ENCODE measurements around the gene GPC6. TPM values are rescaled to one million over a fixed set of nuclear protein-coding genes. Genes with fewer than 3 reads are reported as not detected.

The GPC6 gene
- total and polyA plus RNA-seq, 9 of the 15 experiments (the other 6 are each of a cell fraction or from before 2014, with no cell fraction given) = under 0.01 to 0.20 (median 0.01) TPM; not detected in 4

- in situ Hi-C loops (cut with MboI) (no loop called here), intact Hi-C loops (cut with micrococcal nuclease) (no loop called here)
- no peak for TF ChIP-seq KLF10 (CRISPR knock-in tag; IDR thresholded peaks at IDR 0.05)
- TF ChIP-seq C11orf30 (IDR thresholded peaks at IDR 0.05; ENCODE audit: low read depth) = no peak
- TF ChIP-seq ZNF77 (CRISPR knock-in tag; IDR thresholded peaks at IDR 0.05) = no peak
- TF ChIP-seq FOXA3 (CRISPR knock-in tag; conservative IDR thresholded peaks at IDR 0.05 in 1 of 2, IDR thresholded peaks at IDR 0.05 in 1 of 2) = no peak
- no peak for TF ChIP-seq TCF3 (CRISPR knock-in tag; IDR thresholded peaks at IDR 0.05)
- no peak for TF ChIP-seq MEF2D (tag; conservative IDR thresholded peaks at IDR 0.05; ENCODE audit: low read depth)
- no peaks in the 10 kb centered on the region for H4K20me1 ChIP-seq (replicated peaks; ENCODE audit: control insufficient read depth, insufficient read depth, low read length)
- H3K4me3 ChIP-seq = no peak overlapping the region
- no TSS peak for BruUV-seq (replicated peaks)
- no peaks in the 10 kb centered on the region for H3K9me3 ChIP-seq (replicated peaks; ENCODE audit: control insufficient read depth, insufficient read depth, low read depth, low read length)
- no peak for DNase-seq (ENCODE audit: extremely low read depth in 1 of 4, low spot score in 3 of 4)
- no peak overlapping the region for H2AFZ ChIP-seq (ENCODE audit: low read depth, low read length)
- no peaks in the 10 kb centered on the region for H3K9me1 ChIP-seq (ENCODE audit: control insufficient read depth, insufficient read depth, low read length)
- ATAC-seq = no peak
- ChIA-PET POLR2A (no interaction called here), CTCF (ENCODE audit: low intra/inter-chr PET ratio) (no interaction called here)
- no peak overlapping the region for H3K4me2 ChIP-seq (ENCODE audit: insufficient read depth, low read length)
- H3K36me3 ChIP-seq (ENCODE audit: control insufficient read depth, insufficient read depth, low read length) = no peaks in the 10 kb centered on the region
- no peaks in the 10 kb centered on the region for H3K79me2 ChIP-seq (ENCODE audit: control insufficient read depth, insufficient read depth, low read length)
- H3K27me3 ChIP-seq (ENCODE audit: control insufficient read depth in 2 of 2, insufficient read depth in 2 of 2, low read length in 2 of 2) = no peaks in the 10 kb centered on the region
- no peak for FAIRE-seq
- no peak overlapping the region for H3K9ac ChIP-seq (ENCODE audit: insufficient read depth in 1 of 2, low read depth in 2 of 2, low read length in 2 of 2)
- 0% methylated on average over 3 of the region's 3 CpGs for WGBS (ENCODE audit: insufficient coverage, low coverage, missing lambda C conversion rate)
- no peak overlapping the region for H3K27ac ChIP-seq (ENCODE audit: extremely low read depth, low read depth, low read length)
- H3K4me1 ChIP-seq (replicated peaks in 1 of 2; ENCODE audit: control insufficient read depth in 2 of 2, insufficient read depth in 2 of 2, low read length in 2 of 2) = no peaks in the 10 kb centered on the region
Measured at GRCh38 chr13:93794197-93794885, 567.7 kb downstream of the GPC6 start.

- intact Hi-C loops (cut with micrococcal nuclease) (no loop called here), in situ Hi-C loops (cut with MboI) (no loop called here)
- Histone ChIP-seq H3K4me2 (ENCODE audit: insufficient read depth, low read length) (no peak overlapping the region), H3K9me3 (replicated peaks; ENCODE audit: control insufficient read depth, insufficient read depth, low read depth, low read length) (no peaks in the 10 kb centered on the region), H4K20me1 (replicated peaks; ENCODE audit: control insufficient read depth, insufficient read depth, low read length) (no peaks in the 10 kb centered on the region), H3K4me3 (no peak overlapping the region), H3K79me2 (ENCODE audit: control insufficient read depth, insufficient read depth, low read length) (no peaks in the 10 kb centered on the region), H3K9ac (ENCODE audit: insufficient read depth in 1 of 2, low read depth in 2 of 2, low read length in 2 of 2) (no peak overlapping the region), H3K27me3 (ENCODE audit: control insufficient read depth in 2 of 2, insufficient read depth in 2 of 2, low read length in 2 of 2) (no peaks in the 10 kb centered on the region), H3K36me3 (ENCODE audit: control insufficient read depth, insufficient read depth, low read length) (no peaks in the 10 kb centered on the region), H3K27ac (ENCODE audit: extremely low read depth, low read depth, low read length) (no peak overlapping the region), H3K4me1 (replicated peaks in 1 of 2; ENCODE audit: control insufficient read depth in 2 of 2, insufficient read depth in 2 of 2, low read length in 2 of 2) (no peaks in the 10 kb centered on the region), H2AFZ (ENCODE audit: low read depth, low read length) (no peak overlapping the region), H3K9me1 (ENCODE audit: control insufficient read depth, insufficient read depth, low read length) (no peaks in the 10 kb centered on the region)
- no peak for TF ChIP-seq BACH1 (tag; IDR thresholded peaks at IDR 0.05)
- no peak for TF ChIP-seq ZNF197 (CRISPR knock-in tag; IDR thresholded peaks at IDR 0.05; ENCODE audit: low read depth)
- TF ChIP-seq ZNF3 (CRISPR knock-in tag; IDR thresholded peaks at IDR 0.05) = no peak
- no peak for TF ChIP-seq CHAMP1 (IDR thresholded peaks at IDR 0.05)
- TF ChIP-seq CLOCK (CRISPR knock-in tag; IDR thresholded peaks at IDR 0.05; ENCODE audit: borderline replicate concordance) = no peak
- no peak for TF ChIP-seq MEF2D (tag; conservative IDR thresholded peaks at IDR 0.05; ENCODE audit: low read depth)
- no peak for TF ChIP-seq ZNF134 (CRISPR knock-in tag; conservative IDR thresholded peaks at IDR 0.05)
- ATAC-seq = no peak
- CTCF ChIA-PET (ENCODE audit: low intra/inter-chr PET ratio) = no interaction called here
- DNase-seq (ENCODE audit: extremely low read depth in 1 of 4, low spot score in 3 of 4) = no peak
- POLR2A ChIA-PET = no interaction called here
- WGBS (ENCODE audit: insufficient coverage, low coverage, missing lambda C conversion rate) = 11% methylated on average over 2 of the region's 2 CpGs
- no TSS peak for BruUV-seq (replicated peaks)
- FAIRE-seq = no peak
Measured at GRCh38 chr13:93797463-93797862, 570.9 kb downstream of the GPC6 start.
